ENCODE data around the gene PLEKHF1.
"Not testable (repeated sequence)": the region's sequence is repeated elsewhere in the genome, so short reads cannot be mapped to it uniquely, and the experiment has no call there.

The PLEKHF1 gene

GRCh38 chr19:29702963-29703320 is 37.7 kb downstream of the PLEKHF1 start:
- Histone ChIP-seq H3K4me3 (ENCODE audit: insufficient read depth, low read depth, low read length) (no peak overlapping the region), H3K36me3 (ENCODE audit: control insufficient read depth, insufficient read depth, low read length) (peaks cover 5% of the 10 kb centered on the region), H3K4me1 (ENCODE audit: control insufficient read depth, insufficient read depth, low read length) (no peaks in the 10 kb centered on the region), H3K9me3 (ENCODE audit: control insufficient read depth, low read length) (no peaks in the 10 kb centered on the region), H3K27ac (ENCODE audit: insufficient read depth, low read depth, low read length, poor library complexity, severe bottlenecking) (no peak overlapping the region), H3K27me3 (ENCODE audit: control insufficient read depth, insufficient read depth, low read length, poor library complexity, severe bottlenecking) (no peaks in the 10 kb centered on the region)
- WGBS, 2 experiments: 94% methylated on average over 9 of the region's 9 CpGs

GRCh38 chr19:29704562-29705558 is 39.6 kb downstream of the PLEKHF1 start:
- Histone ChIP-seq H3K27ac (ENCODE audit: insufficient read depth, low read depth, low read length, poor library complexity, severe bottlenecking) (no peak overlapping the region), H3K4me3 (ENCODE audit: insufficient read depth, low read depth, low read length) (no peak overlapping the region), H3K36me3 (ENCODE audit: control insufficient read depth, insufficient read depth, low read length) (peaks cover 5% of the 10 kb centered on the region), H3K9me3 (ENCODE audit: control insufficient read depth, low read length) (no peaks in the 10 kb centered on the region), H3K27me3 (ENCODE audit: control insufficient read depth, insufficient read depth, low read length, poor library complexity, severe bottlenecking) (no peaks in the 10 kb centered on the region), H3K4me1 (ENCODE audit: control insufficient read depth, insufficient read depth, low read length) (no peaks in the 10 kb centered on the region)
- WGBS, 2 experiments: 95 to 96% methylated on average over 14 of the region's 14 CpGs

GRCh38 chr19:29705706-29706105 is 40.4 kb downstream of the PLEKHF1 start:
- no peak overlapping the region for H3K4me3 ChIP-seq (ENCODE audit: insufficient read depth, low read depth, low read length)
- H3K27ac ChIP-seq (ENCODE audit: insufficient read depth, low read depth, low read length, poor library complexity, severe bottlenecking): no peak overlapping the region
- H3K27me3 ChIP-seq (ENCODE audit: control insufficient read depth, insufficient read depth, low read length, poor library complexity, severe bottlenecking): no peaks in the 10 kb centered on the region
- H3K9me3 ChIP-seq (ENCODE audit: control insufficient read depth, low read length): no peaks in the 10 kb centered on the region
- H3K4me1 ChIP-seq (ENCODE audit: control insufficient read depth, insufficient read depth, low read length): no peaks in the 10 kb centered on the region
- WGBS, 2 experiments: 80 to 82% methylated on average over 9 of the region's 9 CpGs
- H3K36me3 ChIP-seq (ENCODE audit: control insufficient read depth, insufficient read depth, low read length): peaks cover 5% of the 10 kb centered on the region

GRCh38 chr19:29706635-29707034 is 41.4 kb downstream of the PLEKHF1 start:
- no peaks in the 10 kb centered on the region for H3K27me3 ChIP-seq (ENCODE audit: control insufficient read depth, insufficient read depth, low read length, poor library complexity, severe bottlenecking)
- no peak overlapping the region for H3K4me3 ChIP-seq (ENCODE audit: insufficient read depth, low read depth, low read length)
- 91 to 92% methylated on average over 6 of the region's 6 CpGs for WGBS, 2 experiments
- H3K36me3 ChIP-seq (ENCODE audit: control insufficient read depth, insufficient read depth, low read length): peaks cover 5% of the 10 kb centered on the region
- H3K27ac ChIP-seq (ENCODE audit: insufficient read depth, low read depth, low read length, poor library complexity, severe bottlenecking): no peak overlapping the region
- no peaks in the 10 kb centered on the region for H3K9me3 ChIP-seq (ENCODE audit: control insufficient read depth, low read length)
- H3K4me1 ChIP-seq (ENCODE audit: control insufficient read depth, insufficient read depth, low read length): no peaks in the 10 kb centered on the region

GRCh38 chr19:29708554-29709439 is 43.5 kb downstream of the PLEKHF1 start:
- H3K4me3 ChIP-seq (ENCODE audit: insufficient read depth, low read depth, low read length): no peak overlapping the region
- no peak overlapping the region for H3K27ac ChIP-seq (ENCODE audit: insufficient read depth, low read depth, low read length, poor library complexity, severe bottlenecking)
- H3K27me3 ChIP-seq (ENCODE audit: control insufficient read depth, insufficient read depth, low read length, poor library complexity, severe bottlenecking): no peaks in the 10 kb centered on the region
- no peaks in the 10 kb centered on the region for H3K9me3 ChIP-seq (ENCODE audit: control insufficient read depth, low read length)
- WGBS, 2 experiments: 91 to 92% methylated on average over 18 of the region's 18 CpGs
- H3K36me3 ChIP-seq (ENCODE audit: control insufficient read depth, insufficient read depth, low read length): no peaks in the 10 kb centered on the region
- H3K4me1 ChIP-seq (ENCODE audit: control insufficient read depth, insufficient read depth, low read length): peaks cover 9% of the 10 kb centered on the region

- not testable (repeated sequence) for H3K27me3 ChIP-seq (ENCODE audit: control insufficient read depth, insufficient read depth, low read length, poor library complexity, severe bottlenecking); H3K9me3 ChIP-seq (ENCODE audit: control insufficient read depth, low read length); H3K36me3 ChIP-seq (ENCODE audit: control insufficient read depth, insufficient read depth, low read length); H3K4me1 ChIP-seq (ENCODE audit: control insufficient read depth, insufficient read depth, low read length); H3K27ac ChIP-seq (ENCODE audit: insufficient read depth, low read depth, low read length, poor library complexity, severe bottlenecking); H3K4me3 ChIP-seq (ENCODE audit: insufficient read depth, low read depth, low read length)
- 91 to 100% methylated on average over 1 to 2 of the region's 2 CpGs for WGBS, 2 experiments
Observed at GRCh38 chr19:29709440-29709798, 44.2 kb downstream of the PLEKHF1 start.

- Histone ChIP-seq H3K9me3 (ENCODE audit: control insufficient read depth, low read length) (no peaks in the 10 kb centered on the region), H3K27ac (ENCODE audit: insufficient read depth, low read depth, low read length, poor library complexity, severe bottlenecking) (no peak overlapping the region), H3K36me3 (ENCODE audit: control insufficient read depth, insufficient read depth, low read length) (no peaks in the 10 kb centered on the region), H3K4me1 (ENCODE audit: control insufficient read depth, insufficient read depth, low read length) (peaks cover 14% of the 10 kb centered on the region), H3K27me3 (ENCODE audit: control insufficient read depth, insufficient read depth, low read length, poor library complexity, severe bottlenecking) (no peaks in the 10 kb centered on the region), H3K4me3 (ENCODE audit: insufficient read depth, low read depth, low read length) (no peak overlapping the region)
- 91 to 92% methylated on average over 6 of the region's 6 CpGs for WGBS, 2 experiments
Observed at GRCh38 chr19:29711584-29712132, 46.4 kb downstream of the PLEKHF1 start.

- no peaks in the 10 kb centered on the region for H3K9me3 ChIP-seq (ENCODE audit: control insufficient read depth, low read length)
- no peak overlapping the region for H3K27ac ChIP-seq (ENCODE audit: insufficient read depth, low read depth, low read length, poor library complexity, severe bottlenecking)
- no peaks in the 10 kb centered on the region for H3K27me3 ChIP-seq (ENCODE audit: control insufficient read depth, insufficient read depth, low read length, poor library complexity, severe bottlenecking)
- peaks cover 14% of the 10 kb centered on the region for H3K4me1 ChIP-seq (ENCODE audit: control insufficient read depth, insufficient read depth, low read length)
- H3K4me3 ChIP-seq (ENCODE audit: insufficient read depth, low read depth, low read length): no peak overlapping the region
- no peaks in the 10 kb centered on the region for H3K36me3 ChIP-seq (ENCODE audit: control insufficient read depth, insufficient read depth, low read length)
- WGBS, 2 experiments: 87 to 89% methylated on average over 8 to 9 of the region's 9 CpGs
Observed at GRCh38 chr19:29712744-29713516, 47.7 kb downstream of the PLEKHF1 start.

- H3K9me3 ChIP-seq (ENCODE audit: control insufficient read depth, low read length): no peaks in the 10 kb centered on the region
- peaks cover 14% of the 10 kb centered on the region for H3K4me1 ChIP-seq (ENCODE audit: control insufficient read depth, insufficient read depth, low read length)
- H3K36me3 ChIP-seq (ENCODE audit: control insufficient read depth, insufficient read depth, low read length): no peaks in the 10 kb centered on the region
- peak overlapping the region; percentile 76 for H3K4me3 ChIP-seq (ENCODE audit: insufficient read depth, low read depth, low read length)
- no peaks in the 10 kb centered on the region for H3K27me3 ChIP-seq (ENCODE audit: control insufficient read depth, insufficient read depth, low read length, poor library complexity, severe bottlenecking)
- H3K27ac ChIP-seq (ENCODE audit: insufficient read depth, low read depth, low read length, poor library complexity, severe bottlenecking): no peak overlapping the region
- WGBS, 2 experiments: 61 to 66% methylated on average over 12 of the region's 15 CpGs
Observed at GRCh38 chr19:29714371-29714952, 49.2 kb downstream of the PLEKHF1 start.
